H1 (cell line): ENCODE measurements around the gene TGFA. TPM values are rescaled to one million over a fixed set of nuclear protein-coding genes. Genes with fewer than 3 reads are reported as not detected.
A peak's percentile ranks its signal among the peaks of the same experiment; 100 is the strongest.

Source experiments
- CTCF ChIA-PET: fragments of 300-600 bp; sonication (Branson Sonifier 250); formaldehyde crosslinking; loops from one replicate; lab custom pipeline; 2021; ENCODE audit not compliant: partially characterized antibody; lab: Charles Lee
- POLR2A ChIA-PET: fragments of 300-600 bp; sonication (Branson Sonifier 250); formaldehyde crosslinking; loops from one replicate; lab custom pipeline; 2021; ENCODE audit warnings: inconsistent platforms; ENCODE audit not compliant: partially characterized antibody; lab: Charles Lee
- DNase-seq, 2 experiments: peaks; one replicate each; pipeline versions ENCODE4 v3.0.0 to v3.0.0-alpha.2; 2010 to 2022; ENCODE audit warnings: low spot score in 2 of 2, low read depth in 1 of 2, mixed read lengths in 1 of 2
- FAIRE-seq: peaks from 2 replicates; lab custom pipeline; 2011; peaks lifted over from hg19 to GRCh38; lab: Jason Lieb, UNC
- H2AFZ ChIP-seq: 2 replicates; pipeline ENCODE4 v1.8.1; 2012; ENCODE audit warnings: low read length, inconsistent platforms
- H2AK5ac ChIP-seq: 2 replicates; pipeline ENCODE4 v1.6.1; 2013; ENCODE audit warnings: low read depth, low read length
- H2BK120ac ChIP-seq: replicated peaks from 2 replicates; pipeline ENCODE3; 2013; ENCODE audit warnings: low read depth, low read length, inconsistent platforms
- H2BK12ac ChIP-seq: 2 replicates; pipeline ENCODE4 v1.6.1; 2013; ENCODE audit warnings: low read depth, low read length
- H2BK15ac ChIP-seq: 2 replicates; pipeline ENCODE4 v1.6.1; 2013; ENCODE audit warnings: low read length
- H2BK20ac ChIP-seq: 2 replicates; pipeline ENCODE4 v1.6.1; 2013; ENCODE audit warnings: low read length
- H2BK5ac ChIP-seq: 2 replicates; pipeline ENCODE4 v1.6.1; 2013; ENCODE audit warnings: low read depth, low read length
- H3K14ac ChIP-seq: 2 replicates; pipeline ENCODE4 v1.6.1; 2013; ENCODE audit warnings: inconsistent platforms; ENCODE audit not compliant: insufficient read length
- H3K18ac ChIP-seq: 2 replicates; pipeline ENCODE4 v1.6.1; 2013; ENCODE audit warnings: low read length; ENCODE audit errors: extremely low read depth
- H3K23ac ChIP-seq: 2 replicates; pipeline ENCODE4 v1.6.1; 2013; ENCODE audit warnings: inconsistent platforms; ENCODE audit not compliant: insufficient read length
- H3K23me2 ChIP-seq: 2 replicates; pipeline ENCODE4 v1.6.1; 2013; ENCODE audit warnings: low read depth, low read length
- H3K27ac ChIP-seq: 2 replicates; pipeline ENCODE4 v1.6.1; 2011; ENCODE audit warnings: low read depth, low read length, inconsistent platforms
- H3K27me3 ChIP-seq, 4 experiments: replicated peaks in 1 of 4; 1 replicate in 1 of 4; 2 replicates in 3 of 4; pipeline versions ENCODE4 v1.6.1 to v1.8.1; 2011 to 2013; ENCODE audit warnings: low read length in 3 of 4, mild to moderate bottlenecking in 3 of 4, inconsistent platforms in 2 of 4, mixed read lengths in 2 of 4, moderate library complexity in 1 of 4; ENCODE audit not compliant: control insufficient read depth in 3 of 4, insufficient read depth in 3 of 4; ENCODE audit errors: extremely low read depth in 1 of 4
- H3K36me3 ChIP-seq, 4 experiments: 2 replicates each; pipeline versions ENCODE4 v1.6.1 to v1.8.1; 2011 to 2013; ENCODE audit warnings: mild to moderate bottlenecking in 4 of 4, low read length in 3 of 4, moderate library complexity in 2 of 4, control low read depth in 1 of 4, inconsistent platforms in 1 of 4; ENCODE audit not compliant: insufficient read depth in 4 of 4, control insufficient read depth in 2 of 4
- H3K4ac ChIP-seq: replicated peaks from 2 replicates; pipeline ENCODE3; 2013; ENCODE audit warnings: low read length, low read depth, mixed read lengths, inconsistent platforms; ENCODE audit not compliant: insufficient read length
- H3K4me1 ChIP-seq, 4 experiments: replicated peaks in 1 of 4; 1 replicate in 1 of 4; 2 replicates in 3 of 4; pipeline versions ENCODE4 v1.6.1 to v1.8.1; 2011 to 2013; ENCODE audit warnings: low read length in 3 of 4, inconsistent platforms in 2 of 4, mixed read lengths in 1 of 4; ENCODE audit not compliant: insufficient read depth in 4 of 4, control insufficient read depth in 3 of 4
- H3K4me2 ChIP-seq, 2 experiments: 2 replicates each; pipeline versions ENCODE4 v1.6.1 to v1.8.1; 2011 to 2013; ENCODE audit warnings: low read depth in 2 of 2, low read length in 2 of 2, control low read depth in 1 of 2, inconsistent platforms in 1 of 2, mild to moderate bottlenecking in 1 of 2; ENCODE audit not compliant: insufficient read depth in 1 of 2
- H3K4me3 ChIP-seq, 4 experiments: fragments of 200-600, 300-600 bp in 1 of 4; sonication (generic), shearing (Covaris generic), sonication (Bioruptor Twin) in 1 of 4; 2 replicates each; pipeline versions ENCODE4 v1.5.1 to v1.8.1; 2011 to 2016; ENCODE audit warnings: low read length in 4 of 4, low read depth in 3 of 4, control low read depth in 2 of 4, inconsistent platforms in 2 of 4, mild to moderate bottlenecking in 2 of 4, mixed read lengths in 1 of 4, moderate library complexity in 1 of 4; ENCODE audit not compliant: insufficient read depth in 2 of 4; ENCODE audit errors: extremely low read depth in 1 of 4
- H3K56ac ChIP-seq: replicated peaks from 2 replicates; pipeline ENCODE3; 2013; ENCODE audit warnings: low read depth, mild to moderate bottlenecking, mixed read lengths, low read length, inconsistent platforms; ENCODE audit not compliant: insufficient read length
- H3K79me1 ChIP-seq: 2 replicates; pipeline ENCODE4 v1.6.1; 2013; ENCODE audit warnings: low read depth, low read length, control low read depth
- H3K79me2 ChIP-seq, 2 experiments: 2 replicates each; pipeline versions ENCODE4 v1.6.1 to v1.8.1; 2012 to 2013; ENCODE audit warnings: low read length in 2 of 2, mild to moderate bottlenecking in 2 of 2, inconsistent platforms in 1 of 2; ENCODE audit not compliant: insufficient read depth in 2 of 2, control insufficient read depth in 1 of 2
- H3K9ac ChIP-seq, 4 experiments: replicated peaks in 1 of 4; 1 replicate in 1 of 4; 2 replicates in 3 of 4; pipeline versions ENCODE4 v1.6.1 to v1.8.1; 2011 to 2013; ENCODE audit warnings: low read depth in 3 of 4, low read length in 3 of 4, control low read depth in 2 of 4, mild to moderate bottlenecking in 2 of 4, moderate library complexity in 2 of 4, inconsistent platforms in 1 of 4; ENCODE audit errors: extremely low read depth in 1 of 4
- H3K9me3 ChIP-seq, 2 experiments: 2 replicates each; pipeline versions ENCODE4 v1.6.1 to v1.8.1; 2012 to 2013; ENCODE audit warnings: mild to moderate bottlenecking in 2 of 2, moderate library complexity in 2 of 2, control low read depth in 1 of 2, inconsistent platforms in 1 of 2, low read depth in 1 of 2, low read length in 1 of 2, mixed read lengths in 1 of 2; ENCODE audit not compliant: insufficient read depth in 2 of 2
- H4K20me1 ChIP-seq, 2 experiments: replicated peaks in 1 of 2; 2 replicates each; pipeline versions ENCODE3 to v1.8.1; 2011 to 2013; ENCODE audit warnings: inconsistent platforms in 2 of 2, low read length in 2 of 2, mild to moderate bottlenecking in 1 of 2; ENCODE audit not compliant: insufficient read depth in 2 of 2, control insufficient read depth in 1 of 2
- H4K5ac ChIP-seq: 2 replicates; pipeline ENCODE4 v1.6.1; 2013; ENCODE audit warnings: low read length, low read depth, mixed read lengths, inconsistent platforms; ENCODE audit not compliant: insufficient read length
- H4K8ac ChIP-seq: 2 replicates; pipeline ENCODE4 v1.8.0; 2013; ENCODE audit warnings: mild to moderate bottlenecking, moderate library complexity, low read length, inconsistent platforms; ENCODE audit not compliant: insufficient read depth; ENCODE audit errors: extremely low read depth
- H4K91ac ChIP-seq: replicated peaks from 2 replicates; pipeline ENCODE3; 2013; ENCODE audit warnings: low read length, mixed read lengths, inconsistent platforms; ENCODE audit not compliant: insufficient read length
- CHD2 ChIP-seq: IDR thresholded peaks from 2 replicates; pipeline ENCODE4 v1.6.1; 2012; ENCODE audit warnings: low read length, improper control_type of control experiment
- HDAC6 ChIP-seq: IDR thresholded peaks from one replicate; pipeline ENCODE4 v1.7.1; 2012; ENCODE audit warnings: low read depth, mild to moderate bottlenecking, inconsistent platforms, low read length, moderate library complexity
- KDM1A ChIP-seq: fragments of 200-600, 300-600 bp; sonication (generic); IDR thresholded peaks from 2 replicates; pipeline ENCODE4 v1.7.1; 2016; ENCODE audit warnings: mild to moderate bottlenecking, low read length, borderline replicate concordance
- NRF1 ChIP-seq: IDR thresholded peaks from 2 replicates; pipeline ENCODE4 v1.6.1; 2011; ENCODE audit warnings: mild to moderate bottlenecking, low read depth, low read length, improper control_type of control experiment
- POLR2A ChIP-seq, 2 experiments: IDR thresholded peaks; 1 replicate in 1 of 2; 2 replicates in 1 of 2; pipeline ENCODE4 v1.6.1; 2011; ENCODE audit warnings: low read depth in 2 of 2, low read length in 2 of 2, mild to moderate bottlenecking in 2 of 2; ENCODE audit errors: control extremely low read depth in 1 of 2
- SAP30 ChIP-seq: fragments of 300-600 bp; sonication (generic); IDR thresholded peaks from 2 replicates; pipeline ENCODE4 v1.7.1; 2012; ENCODE audit warnings: low read length, moderate library complexity, mild to moderate bottlenecking, inconsistent platforms; ENCODE audit not compliant: insufficient read depth, insufficient replicate concordance
- SRF ChIP-seq: IDR thresholded peaks from 2 replicates; pipeline ENCODE4 v1.6.1; 2011; ENCODE audit warnings: mild to moderate bottlenecking, low read depth, low read length, moderate library complexity
- TCF12 ChIP-seq: IDR thresholded peaks from 2 replicates; pipeline ENCODE4 v1.6.1; 2011; ENCODE audit warnings: low read depth, mild to moderate bottlenecking, low read length
- TEAD4 ChIP-seq: IDR thresholded peaks from 2 replicates; pipeline ENCODE4 v1.6.1; 2012; ENCODE audit warnings: low read depth, low read length, inconsistent platforms, mixed read lengths
- YY1 ChIP-seq: IDR thresholded peaks from 2 replicates; pipeline ENCODE4 v1.6.1; 2011; ENCODE audit warnings: low read depth, mild to moderate bottlenecking, low read length
- WGBS, 2 experiments: shearing (Covaris generic) in 1 of 2; methylation state at CpG; one replicate each; pipeline versions ENCODE4 v1.1.6 to v1.1.7; 2013 to 2015; ENCODE audit warnings: low lambda C conversion rate in 2 of 2, mixed read lengths in 2 of 2, inconsistent platforms in 1 of 2, low coverage in 1 of 2, missing lambda C conversion rate in 1 of 2; ENCODE audit not compliant: insufficient replicate concordance in 2 of 2, insufficient coverage in 1 of 2, insufficient read length in 1 of 2; ENCODE audit errors: extremely low coverage in 1 of 2, missing lambda C conversion rate in 1 of 2; 5-methylcytosine and 5-hydroxymethylcytosine counted together
- polyA plus RNA-seq, 7 experiments: library from polyadenylated mRNA; depleted of rRNA in 3 of 7; stranded (reverse) in 5 of 7; unstranded in 2 of 7; fragments of >200 nt in 5 of 7; fragments of 200-250 nt in 2 of 7; gene quantifications; 1 replicate in 5 of 7; 2 replicates in 1 of 7; 4 replicates in 1 of 7; pipeline versions ENCODE4 v1.2.1 to v1.2.3, GENCODE V29; 2011 to 2013; ENCODE audit warnings: missing spikeins in 2 of 7, mixed read lengths in 2 of 7
- total RNA-seq: library from RNA; stranded (reverse); fragmentation: NEBNext Ultra II Directional; extraction: Animal tissue kit (Norgen Biotek cat#: 25700); gene quantifications from 2 replicates; pipeline ENCODE4 v1.2.1, GENCODE V29; 2021
- TF ChIP-seq, protein P1 (sequence below): IDR thresholded peaks from 2 replicates; pipeline ENCODE4 v1.6.1; 2012; ENCODE audit warnings: inconsistent platforms

Gene TGFA
- total and polyA plus RNA-seq, 2 of the 8 experiments (the other 6 are each of a cell fraction or from before 2014, with no cell fraction given): 1.8 to 3.7 TPM

DNA sequence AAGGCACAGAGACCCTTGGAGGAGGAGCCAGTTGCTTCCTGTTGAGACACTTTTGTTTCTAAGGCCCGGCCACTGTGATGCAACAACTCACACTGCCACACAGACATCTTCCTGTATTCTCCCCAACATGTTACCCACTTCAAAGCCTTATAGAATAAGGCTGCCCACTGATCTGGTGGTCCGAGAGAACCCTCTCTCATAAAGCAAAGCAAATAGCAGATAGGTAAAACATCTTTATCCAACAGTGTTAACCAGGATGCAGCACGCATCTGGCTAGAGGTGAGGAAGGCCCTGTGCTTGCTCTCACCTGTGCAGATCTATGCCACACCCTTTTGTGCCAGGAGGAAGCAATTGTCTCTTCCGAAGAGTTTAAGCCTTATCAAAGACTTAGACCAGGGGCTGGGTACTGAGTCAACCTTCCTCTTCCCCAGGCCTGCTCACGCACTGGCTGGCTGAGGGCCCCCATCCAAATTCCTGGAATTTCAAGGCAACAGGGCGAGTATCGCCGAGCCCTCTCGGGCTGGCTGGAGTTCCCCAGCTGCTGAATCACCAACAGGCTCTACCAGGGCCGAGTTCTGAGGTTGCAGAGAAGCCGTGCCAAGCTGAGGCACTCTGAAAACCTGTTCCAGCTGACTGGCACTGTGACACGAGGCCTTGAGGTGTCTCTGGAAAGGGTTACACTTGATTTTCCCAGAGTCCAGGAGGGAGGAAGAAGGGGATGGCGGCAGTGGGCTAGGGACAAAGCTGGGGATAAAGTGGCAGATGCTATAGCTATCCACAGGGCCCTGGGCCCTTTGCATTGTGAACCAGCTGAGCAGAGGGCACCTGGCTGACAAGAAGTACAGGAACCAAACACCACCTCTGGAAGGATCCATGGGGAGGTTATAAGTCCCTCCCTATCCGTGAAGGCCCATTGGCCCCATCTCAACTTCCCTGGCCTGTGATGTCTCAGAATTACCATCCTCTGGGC is 29.3 kb downstream of the TGFA start:
- Histone ChIP-seq H2BK12ac (peak overlapping the region; percentile 65), H2BK120ac (no peak overlapping the region), H4K91ac (no peak overlapping the region), H2BK5ac (no peak overlapping the region), H3K4ac (peak overlapping the region; percentile 9), H3K23me2 (no peaks in the 10 kb centered on the region; the same call in 1 of the 2 replicates), H3K79me1 (no peaks in the 10 kb centered on the region), H3K14ac (no peak overlapping the region), H3K9me3 (no peaks in the 10 kb centered on the region), H3K36me3 (no peaks in the 10 kb centered on the region), H4K5ac (no peak overlapping the region), H3K4me1 (peaks cover 0 to 15% (median 7%) of the 10 kb centered on the region in 4 experiments; a peak in 6 of 7 replicates), H2AFZ (peak overlapping the region; percentile 60; the same call in 1 of the 2 replicates), H3K56ac (no peak overlapping the region), H3K23ac (no peak overlapping the region), H3K4me2 (peak overlapping the region; percentile 33 to 35; a peak in 3 of 4 replicates), H4K8ac (peak overlapping the region; percentile 60; the same call in 1 of the 2 replicates), H3K18ac (peak overlapping the region; percentile 73; the same call in 1 of the 2 replicates), H2AK5ac (peak overlapping the region; percentile 95), H3K9ac (peak overlapping the region in 1 of 4 experiments; percentile 10; a peak in 1 of 7 replicates), H3K4me3 (no peak overlapping the region), H3K79me2 (no peaks in the 10 kb centered on the region), H2BK20ac (peak overlapping the region; percentile 40; the same call in 1 of the 2 replicates), H3K27ac (no peak overlapping the region), H2BK15ac (peak overlapping the region; percentile 54; the same call in 1 of the 2 replicates), H3K27me3 (no peaks in the 10 kb centered on the region), H4K20me1 (no peaks in the 10 kb centered on the region)
- ChIA-PET POLR2A (interaction anchor here (0.6 kb wide), 1 partner anchor 26 kb away, joined by 3 read pairs; no protein-coding TSS in a partner anchor), CTCF (interaction anchor here (0.8 to 1.6 kb wide), 5 partner anchors 10 to 181 kb away, joined by 3 to 5 read pairs (median 3); no protein-coding TSS in a partner anchor)
- 63% methylated on average over 14 of the region's 14 CpGs; no CpG with 5 or more reads in 1 of the 2 experiments for WGBS, 2 experiments
- no peak for FAIRE-seq
- DNase-seq: peak; percentile 21 to 53
- no peak for TF ChIP-seq HDAC6
- TF ChIP-seq CHD2: no peak
- no peak for TF ChIP-seq SRF
- no peak for TF ChIP-seq POLR2A (IDR thresholded peaks at IDR 0.05; ENCODE audit: control extremely low read depth in 1 of 2, low read depth in 2 of 2, low read length in 2 of 2)
- TF ChIP-seq SAP30: no peak
- no peak for TF ChIP-seq TCF12
- TF ChIP-seq KDM1A: no peak
- TF ChIP-seq, protein P1, sequence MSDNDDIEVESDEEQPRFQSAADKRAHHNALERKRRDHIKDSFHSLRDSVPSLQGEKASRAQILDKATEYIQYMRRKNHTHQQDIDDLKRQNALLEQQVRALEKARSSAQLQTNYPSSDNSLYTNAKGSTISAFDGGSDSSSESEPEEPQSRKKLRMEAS: no peak
- no peak for TF ChIP-seq YY1
- peak; percentile 85 for TF ChIP-seq TEAD4
- TF ChIP-seq NRF1: no peak
